ENCODE data around the gene PRPF40A.

Gene PRPF40A

GRCh38 chr2:152622219-152622618, 95.0 kb downstream of the PRPF40A start:
- Mint-ChIP-seq H3K27ac (no peak overlapping the region), H3K9me3 (no peaks in the 10 kb centered on the region), H3K27me3 (no peaks in the 10 kb centered on the region), H3K4me1 (no peaks in the 10 kb centered on the region), H3K4me3 (no peak overlapping the region)
- ATAC-seq: no peak
- no peak for DNase-seq

DNA sequence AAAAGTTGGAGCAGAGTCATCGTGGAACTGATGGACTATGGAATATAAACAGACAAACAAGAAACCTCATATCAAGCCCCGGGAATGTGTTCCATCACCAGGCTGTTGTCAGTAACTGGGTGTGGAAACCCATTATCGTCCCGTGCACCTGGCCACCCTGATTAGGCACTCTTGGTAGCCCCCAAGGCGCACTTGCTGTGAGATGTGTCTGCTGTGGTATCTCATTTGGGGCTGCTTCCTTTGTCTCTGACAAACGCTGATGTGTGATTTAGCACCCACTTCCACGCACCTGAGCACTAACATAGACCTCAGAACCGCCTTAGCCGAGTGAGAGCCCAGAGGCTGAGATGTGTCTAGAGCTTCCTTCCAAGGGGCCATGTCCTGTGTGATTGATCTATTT, 96.3 kb downstream of the PRPF40A start:
- Mint-ChIP-seq H3K4me1 (no peaks in the 10 kb centered on the region), H3K27me3 (no peaks in the 10 kb centered on the region), H3K27ac (no peak overlapping the region), H3K4me3 (no peak overlapping the region), H3K9me3 (no peaks in the 10 kb centered on the region)
- DNase-seq (no peak), ATAC-seq (no peak)

DNA sequence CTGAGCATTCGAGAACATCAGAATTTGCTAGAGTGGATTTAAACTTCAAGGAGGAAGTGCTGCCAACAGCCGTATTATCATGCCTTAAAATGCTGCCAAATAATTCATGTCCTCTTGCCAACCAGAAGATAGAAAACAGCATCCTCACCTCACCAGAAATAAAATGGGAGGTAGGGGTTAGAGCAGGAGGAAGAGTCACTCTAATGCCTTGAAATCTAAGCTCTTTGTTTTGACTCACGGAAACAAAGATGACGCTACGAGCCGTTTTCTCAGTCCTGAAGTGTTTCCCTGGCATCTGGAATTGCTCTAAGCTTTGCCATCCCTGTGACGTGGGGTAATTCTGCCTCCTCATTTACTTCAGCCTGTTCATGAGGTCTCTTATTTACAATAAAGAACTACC, 97.1 kb downstream of the PRPF40A start:
- no peak for DNase-seq

DNA sequence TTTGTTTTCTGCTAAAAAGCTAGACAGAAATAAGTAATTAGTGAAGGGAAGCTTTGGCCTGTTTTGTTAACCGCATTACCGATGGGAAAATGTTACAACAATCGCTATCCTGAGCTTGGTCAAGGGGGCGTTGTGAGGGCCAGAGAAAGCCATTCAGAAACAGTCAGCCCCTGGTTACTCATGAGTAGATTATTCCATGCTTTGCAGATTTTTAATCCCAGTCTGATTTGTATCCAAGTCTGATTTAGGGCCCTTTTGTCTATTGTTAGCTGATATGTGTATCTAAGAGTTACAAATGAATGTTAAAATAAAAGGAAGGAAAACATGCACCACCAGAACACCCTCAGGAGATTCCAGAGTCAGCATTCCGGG, 99.1 kb downstream of the PRPF40A start:
- ATAC-seq: no peak
- H3K27ac Mint-ChIP-seq: no peak overlapping the region
- no peaks in the 10 kb centered on the region for H3K4me1 Mint-ChIP-seq
- DNase-seq: no peak
- no peak overlapping the region for H3K4me3 Mint-ChIP-seq
- H3K27me3 Mint-ChIP-seq: no peaks in the 10 kb centered on the region
- H3K9me3 Mint-ChIP-seq: no peaks in the 10 kb centered on the region

More for the DNA sequence above, 97.1 kb downstream of the PRPF40A start:
- Mint-ChIP-seq H3K27ac (no peak overlapping the region), H3K27me3 (no peaks in the 10 kb centered on the region), H3K4me1 (no peaks in the 10 kb centered on the region), H3K4me3 (no peak overlapping the region), H3K9me3 (no peaks in the 10 kb centered on the region)
- ATAC-seq: no peak

DNA sequence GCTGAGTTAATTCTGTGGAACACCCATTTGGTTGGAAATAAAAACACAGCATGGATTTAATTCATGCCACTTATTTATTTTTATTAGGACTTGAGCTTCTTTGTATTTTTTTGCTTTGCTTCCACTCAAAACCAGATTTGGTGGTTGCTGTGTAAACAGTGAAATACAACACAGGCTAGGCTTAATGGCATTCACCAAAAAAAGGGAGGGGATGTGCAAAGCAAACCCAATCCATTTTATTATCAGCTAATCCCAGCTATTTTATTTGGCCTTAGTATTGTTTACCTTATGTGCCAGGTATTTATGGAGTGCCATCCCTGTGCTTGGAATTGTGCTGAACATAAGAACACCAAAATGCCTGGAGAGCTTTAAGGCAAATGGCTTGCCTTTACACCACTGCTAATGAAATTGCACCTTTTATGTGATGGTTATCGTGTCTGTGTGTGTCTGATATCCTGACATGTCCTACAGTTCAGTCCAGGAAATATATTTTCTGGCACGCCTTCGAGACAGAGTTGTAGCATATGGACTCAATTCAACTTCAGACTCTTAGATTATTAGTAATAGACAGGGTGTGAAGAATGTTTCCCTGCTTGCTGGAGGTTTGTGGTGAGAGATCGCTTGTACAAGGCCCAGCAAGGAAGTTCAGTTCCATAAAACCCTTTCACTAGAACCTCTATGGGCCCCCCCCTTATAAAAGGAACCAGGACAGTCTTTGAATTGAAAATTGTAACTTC, 99.6 kb downstream of the PRPF40A start:
- ATAC-seq: no peak

GRCh38 chr2:152615177-152615576, 102.1 kb downstream of the PRPF40A start:
- no peak overlapping the region for H3K27ac Mint-ChIP-seq
- peaks cover 9% of the 10 kb centered on the region for H3K4me1 Mint-ChIP-seq
- H3K9me3 Mint-ChIP-seq: no peaks in the 10 kb centered on the region
- DNase-seq: no peak
- ATAC-seq: no peak
- no peaks in the 10 kb centered on the region for H3K27me3 Mint-ChIP-seq
- H3K4me3 Mint-ChIP-seq: no peak overlapping the region

More for the DNA sequence above, 99.6 kb downstream of the PRPF40A start:
- Mint-ChIP-seq H3K4me3 (no peak overlapping the region), H3K9me3 (no peaks in the 10 kb centered on the region), H3K27ac (no peak overlapping the region), H3K4me1 (no peaks in the 10 kb centered on the region), H3K27me3 (no peaks in the 10 kb centered on the region)
- DNase-seq: no peak

GRCh38 chr2:152613235-152613634, 104.0 kb downstream of the PRPF40A start:
- Mint-ChIP-seq H3K27ac (no peak overlapping the region), H3K4me1 (peaks cover 9% of the 10 kb centered on the region), H3K9me3 (no peaks in the 10 kb centered on the region), H3K4me3 (no peak overlapping the region), H3K27me3 (no peaks in the 10 kb centered on the region)
- no peak for ATAC-seq
- no peak for DNase-seq

GRCh38 chr2:152611458-152612231, 105.6 kb downstream of the PRPF40A start:
- Mint-ChIP-seq H3K27me3 (no peaks in the 10 kb centered on the region), H3K4me3 (no peak overlapping the region), H3K27ac (no peak overlapping the region), H3K4me1 (peaks cover 9% of the 10 kb centered on the region), H3K9me3 (no peaks in the 10 kb centered on the region)
- ATAC-seq: peak; percentile 40
- DNase-seq: no peak

DNA sequence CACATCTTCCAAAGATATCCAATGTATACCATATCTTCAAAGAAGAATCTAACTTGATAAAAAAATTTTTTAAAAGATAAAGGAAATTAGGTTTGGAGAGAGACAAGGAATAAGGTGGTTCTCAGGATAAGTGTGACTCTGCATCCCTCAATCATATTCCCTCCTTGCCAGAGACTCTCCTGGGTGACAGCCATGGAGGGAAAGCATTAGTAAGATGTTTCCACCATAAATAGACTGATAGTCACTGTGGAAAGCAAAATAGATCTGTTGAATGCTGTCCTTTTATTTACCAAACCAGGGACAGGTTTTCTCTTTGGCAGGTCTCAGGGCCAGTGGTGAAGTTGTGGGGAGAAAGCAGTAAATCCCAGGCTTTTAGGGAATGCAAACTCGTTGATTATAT, 107.6 kb downstream of the PRPF40A start:
- Mint-ChIP-seq H3K27ac (no peak overlapping the region), H3K4me1 (peaks cover 9% of the 10 kb centered on the region), H3K4me3 (no peak overlapping the region), H3K9me3 (no peaks in the 10 kb centered on the region), H3K27me3 (no peaks in the 10 kb centered on the region)
- ATAC-seq (no peak), DNase-seq (no peak)

GRCh38 chr2:152609154-152609553, 108.1 kb downstream of the PRPF40A start:
- DNase-seq: no peak
- H3K4me3 Mint-ChIP-seq: no peak overlapping the region
- no peaks in the 10 kb centered on the region for H3K27me3 Mint-ChIP-seq
- H3K4me1 Mint-ChIP-seq: peaks cover 9% of the 10 kb centered on the region
- H3K27ac Mint-ChIP-seq: no peak overlapping the region
- ATAC-seq: no peak
- no peaks in the 10 kb centered on the region for H3K9me3 Mint-ChIP-seq

DNA sequence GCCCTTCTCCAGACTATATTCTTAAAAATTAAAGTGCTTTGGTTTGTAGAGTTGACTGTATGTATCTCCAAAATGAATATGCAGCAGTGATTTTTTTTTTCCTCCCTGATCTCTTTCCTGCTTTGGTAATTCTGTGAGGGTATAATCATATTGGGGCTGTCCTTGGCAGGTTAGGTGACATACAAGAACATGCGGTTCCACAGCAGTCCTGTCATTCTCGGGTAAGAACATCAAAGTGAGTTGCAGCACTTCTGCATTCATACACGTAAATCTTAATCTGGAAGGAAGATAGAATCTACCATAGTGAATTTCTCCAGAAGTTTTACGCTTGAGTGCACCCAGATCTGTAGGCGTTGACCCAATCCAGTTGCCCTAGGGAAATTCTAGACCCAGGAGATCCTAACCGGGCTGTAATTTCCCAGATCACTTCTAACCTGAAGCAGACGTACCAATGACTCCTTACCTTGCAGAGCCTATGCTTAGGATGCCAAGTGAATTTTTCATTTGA, 109.4 kb downstream of the PRPF40A start:
- DNase-seq (no peak), ATAC-seq (no peak)
- H3K4me3 Mint-ChIP-seq: no peak overlapping the region
- no peaks in the 10 kb centered on the region for H3K9me3 Mint-ChIP-seq
- H3K4me1 Mint-ChIP-seq: peaks cover 12% of the 10 kb centered on the region
- no peaks in the 10 kb centered on the region for H3K27me3 Mint-ChIP-seq
- no peak overlapping the region for H3K27ac Mint-ChIP-seq

GRCh38 chr2:152606941-152607340, 110.3 kb downstream of the PRPF40A start:
- ATAC-seq (no peak), DNase-seq (no peak)
- H3K9me3 Mint-ChIP-seq: no peaks in the 10 kb centered on the region
- H3K4me1 Mint-ChIP-seq: peaks cover 11% of the 10 kb centered on the region
- no peak overlapping the region for H3K4me3 Mint-ChIP-seq
- no peak overlapping the region for H3K27ac Mint-ChIP-seq
- H3K27me3 Mint-ChIP-seq: no peaks in the 10 kb centered on the region

DNA sequence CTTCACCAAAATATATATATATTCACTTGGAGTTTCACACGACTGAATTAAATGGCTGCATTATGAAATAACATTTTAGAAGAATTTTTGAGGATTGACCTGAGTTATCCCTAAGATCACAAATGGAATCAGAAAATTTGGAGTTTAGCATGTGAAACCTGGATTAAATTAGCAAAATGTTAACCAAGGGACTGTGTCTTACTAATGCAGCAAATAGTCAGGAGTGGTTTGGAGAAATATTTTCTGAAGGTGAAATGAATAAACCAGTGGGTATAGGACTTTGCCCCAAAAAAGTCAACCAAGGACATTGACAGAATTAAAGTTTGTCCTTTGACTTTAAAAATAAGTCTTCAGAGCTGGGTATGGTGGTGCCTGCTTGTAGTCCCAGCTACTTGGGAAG, 111.2 kb downstream of the PRPF40A start:
- H3K27ac Mint-ChIP-seq: no peak overlapping the region
- peaks cover 6% of the 10 kb centered on the region for H3K4me1 Mint-ChIP-seq
- H3K9me3 Mint-ChIP-seq: no peaks in the 10 kb centered on the region
- DNase-seq (no peak), ATAC-seq (no peak)
- no peaks in the 10 kb centered on the region for H3K27me3 Mint-ChIP-seq
- H3K4me3 Mint-ChIP-seq: no peak overlapping the region

- no peak for DNase-seq
- no peak for ATAC-seq
- Mint-ChIP-seq H3K4me1 (peaks cover 6% of the 10 kb centered on the region), H3K4me3 (no peak overlapping the region), H3K9me3 (no peaks in the 10 kb centered on the region), H3K27me3 (no peaks in the 10 kb centered on the region), H3K27ac (no peak overlapping the region)
Measured at GRCh38 chr2:152603166-152603565, 114.1 kb downstream of the PRPF40A start.

DNA sequence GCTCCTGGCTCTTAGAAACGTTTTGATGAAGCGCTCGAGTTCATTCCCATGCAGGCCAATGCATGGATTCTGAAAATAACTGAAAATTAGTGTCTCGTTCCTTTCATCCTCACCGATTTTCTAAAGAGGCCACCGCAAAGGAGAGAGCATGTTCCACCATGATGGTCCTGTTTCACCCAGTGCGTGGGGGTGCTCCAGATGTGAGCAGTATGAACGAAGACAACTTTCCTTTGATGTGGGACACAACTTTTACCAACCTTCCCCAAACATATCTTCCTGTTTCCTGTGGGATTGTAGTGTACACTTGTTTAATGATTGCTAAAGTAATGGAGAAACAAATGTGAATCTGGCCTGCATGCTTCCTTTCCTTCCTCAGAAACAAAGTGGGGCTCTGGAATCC, 114.5 kb downstream of the PRPF40A start:
- ATAC-seq (no peak), DNase-seq (no peak)
- H3K4me3 Mint-ChIP-seq: no peak overlapping the region
- H3K27me3 Mint-ChIP-seq: no peaks in the 10 kb centered on the region
- H3K27ac Mint-ChIP-seq: no peak overlapping the region
- H3K4me1 Mint-ChIP-seq: peaks cover 6% of the 10 kb centered on the region
- no peaks in the 10 kb centered on the region for H3K9me3 Mint-ChIP-seq

Data from stimulated activated naive CD8-positive, alpha-beta T cell treated with anti-CD3 and anti-CD28 coated beads, Interleukin-15, amount 100 ng/mL, for 72 hours (primary cell).